AG04450 (cell line): ENCODE measurements around the gene LY86. TPM values are rescaled to one million over a fixed set of nuclear protein-coding genes. Genes with fewer than 3 reads are reported as not detected.

ENCODE experiments used
- CTCF ChIA-PET: fragments of 300-600, 350-600 bp; formaldehyde crosslinking; extraction: SDS; loops from one replicate; lab custom pipeline; 2022; ENCODE audit warnings: antibody characterized with exemption, inconsistent platforms; lab: Charles Lee
- POLR2A ChIA-PET: fragments of 350-600 bp; formaldehyde crosslinking; extraction: SDS; loops from one replicate; lab custom pipeline; 2021; ENCODE audit warnings: antibody characterized with exemption, inconsistent platforms; lab: Yijun Ruan, JAX
- DNase-seq: peaks from one replicate; pipeline ENCODE4 v3.0.0-alpha.2; 2011; ENCODE audit warnings: low read depth, low spot score
- H3K27ac ChIP-seq: one replicate; pipeline ENCODE4 v1.5.1; 2012; ENCODE audit warnings: low read depth, low read length, control low read depth
- H3K27me3 ChIP-seq: one replicate; pipeline ENCODE4 v1.6.0; 2012; ENCODE audit warnings: low read length; ENCODE audit not compliant: control insufficient read depth, insufficient read depth
- H3K4me3 ChIP-seq: 2 replicates; pipeline ENCODE4 v1.5.1; 2011; ENCODE audit warnings: mild to moderate bottlenecking, low read depth, low read length, control low read depth
- H3K9me3 ChIP-seq: 2 replicates; pipeline ENCODE4 v1.5.1; 2012; ENCODE audit warnings: low read length; ENCODE audit not compliant: control insufficient read depth, insufficient read depth
- CTCF ChIP-seq: IDR thresholded peaks from 2 replicates; pipeline ENCODE4 v1.5.1; 2011; ENCODE audit warnings: low read depth, low read length, control low read depth, inconsistent platforms
- polyA plus RNA-seq: library from polyadenylated mRNA; depleted of rRNA; stranded (reverse); fragments of >200 nt; gene quantifications from 2 replicates; pipeline ENCODE4 v1.2.3, GENCODE V29; 2011

The LY86 gene
- polyA plus RNA-seq, 1 experiment = not detected

- POLR2A ChIA-PET = no interaction called here
- H3K27me3 ChIP-seq = peaks cover 3% of the 10 kb centered on the region
- CTCF ChIA-PET = no interaction called here
- H3K4me3 ChIP-seq = no peak overlapping the region
- no peaks in the 10 kb centered on the region; the same call in 1 of the 2 replicates for H3K9me3 ChIP-seq
- DNase-seq = no peak
- H3K27ac ChIP-seq = no peak overlapping the region
- TF ChIP-seq CTCF = no peak
These were observed 32.4 kb downstream of the LY86 start for GRCh38 chr6:6620766-6621425.

- POLR2A ChIA-PET = no interaction called here
- no peaks in the 10 kb centered on the region; the same call in 1 of the 2 replicates for H3K9me3 ChIP-seq
- no peak overlapping the region for H3K27ac ChIP-seq
- DNase-seq = no peak
- no peak overlapping the region for H3K4me3 ChIP-seq
- peaks cover 3% of the 10 kb centered on the region for H3K27me3 ChIP-seq
- CTCF ChIA-PET = no interaction called here
- no peak for TF ChIP-seq CTCF
These were observed 34.0 kb downstream of the LY86 start for GRCh38 chr6:6622501-6622900.

GRCh38 chr6:6623553-6623952 lies 35.0 kb downstream of the LY86 start:
- no peak for DNase-seq
- H3K27me3 ChIP-seq = peaks cover 3% of the 10 kb centered on the region
- H3K9me3 ChIP-seq = no peaks in the 10 kb centered on the region
- POLR2A ChIA-PET = no interaction called here
- H3K4me3 ChIP-seq = no peak overlapping the region
- H3K27ac ChIP-seq = no peak overlapping the region
- CTCF ChIA-PET = no interaction called here
- no peak for TF ChIP-seq CTCF

- Histone ChIP-seq H3K27me3 (peaks cover 3% of the 10 kb centered on the region), H3K9me3 (no peaks in the 10 kb centered on the region), H3K27ac (no peak overlapping the region), H3K4me3 (no peak overlapping the region)
- TF ChIP-seq CTCF = no peak
- ChIA-PET CTCF (no interaction called here), POLR2A (no interaction called here)
- DNase-seq = no peak
These were observed 35.9 kb downstream of the LY86 start for GRCh38 chr6:6624269-6624990.

GRCh38 chr6:6626187-6626586 lies 37.7 kb downstream of the LY86 start:
- H3K27ac ChIP-seq = no peak overlapping the region
- ChIA-PET CTCF (no interaction called here), POLR2A (no interaction called here)
- no peak overlapping the region for H3K4me3 ChIP-seq
- H3K27me3 ChIP-seq = no peaks in the 10 kb centered on the region
- H3K9me3 ChIP-seq = no peaks in the 10 kb centered on the region
- DNase-seq = no peak
- TF ChIP-seq CTCF = no peak
